Endothelial cell of umbilical vein (primary cell): Measurements from ENCODE around the gene SRSF6. TPM values are rescaled to one million over a fixed set of nuclear protein-coding genes. Genes with fewer than 3 reads are reported as not detected.

ENCODE experiments used
- BruUV-seq: library from RNA; stranded (reverse); fragments of 400-500 nt; replicated peaks from 2 replicates; lab custom pipeline; 2021; lab: Mats Ljungman, UMichigan
- CTCF ChIA-PET: fragments of 300-600, 350-600 bp; sonication (Branson Sonifier 250); formaldehyde crosslinking; loops from one replicate; lab custom pipeline; 2021; ENCODE audit warnings: antibody characterized with exemption, inconsistent platforms; lab: Charles Lee
- POLR2A ChIA-PET: fragments of 300-600, 350-600 bp; sonication (Branson Sonifier 250); formaldehyde crosslinking; loops from one replicate; lab custom pipeline; 2021; ENCODE audit warnings: antibody characterized with exemption, inconsistent platforms; lab: Charles Lee
- DNase-seq: peaks from one replicate; pipeline ENCODE4 v3.0.0-alpha.2; 2011; ENCODE audit warnings: low read depth, low spot score
- FAIRE-seq: peaks from 2 replicates; lab custom pipeline; 2011; peaks lifted over from hg19 to GRCh38; lab: Jason Lieb, UNC
- H2AFZ ChIP-seq: 2 replicates; pipeline ENCODE4 v1.6.0; 2012; ENCODE audit warnings: low read depth, low read length, control low read depth, inconsistent platforms
- H3K27ac ChIP-seq: 2 replicates; pipeline ENCODE4 v1.5.1; 2011; ENCODE audit warnings: low read depth, mild to moderate bottlenecking, control low read depth, low read length, moderate library complexity; ENCODE audit not compliant: insufficient read depth
- H3K27me3 ChIP-seq, 2 experiments: 2 replicates each; pipeline versions ENCODE4 v1.6.0 to v1.6.1; 2011; ENCODE audit warnings: low read length in 2 of 2, mixed read lengths in 1 of 2; ENCODE audit not compliant: control insufficient read depth in 2 of 2, insufficient read depth in 2 of 2
- H3K36me3 ChIP-seq, 2 experiments: 2 replicates in 1 of 2; 3 replicates in 1 of 2; pipeline ENCODE4 v1.5.1; 2011; ENCODE audit warnings: low read length in 2 of 2, mild to moderate bottlenecking in 1 of 2, moderate library complexity in 1 of 2; ENCODE audit not compliant: control insufficient read depth in 2 of 2, insufficient read depth in 2 of 2; ENCODE audit errors: extremely low read depth in 1 of 2
- H3K4me1 ChIP-seq: 3 replicates; pipeline ENCODE4 v1.5.1; 2011; ENCODE audit warnings: mild to moderate bottlenecking, low read length; ENCODE audit not compliant: control insufficient read depth, insufficient read depth; ENCODE audit errors: extremely low read depth
- H3K4me2 ChIP-seq: 2 replicates; pipeline ENCODE4 v1.6.1; 2011; ENCODE audit warnings: low read length, control low read depth, mixed read lengths; ENCODE audit not compliant: insufficient read depth
- H3K4me3 ChIP-seq, 3 experiments: fragments of 200-600 bp in 1 of 3; sonication (generic), shearing (Covaris generic) in 1 of 3; replicated peaks in 1 of 3; 2 replicates each; pipeline ENCODE4 v1.5.1; 2011 to 2016; ENCODE audit warnings: control low read depth in 3 of 3, low read length in 3 of 3, mild to moderate bottlenecking in 2 of 3, inconsistent platforms in 1 of 3, low read depth in 1 of 3, moderate library complexity in 1 of 3; ENCODE audit not compliant: insufficient read depth in 1 of 3
- H3K79me2 ChIP-seq: 2 replicates; pipeline ENCODE4 v1.6.0; 2012; ENCODE audit warnings: low read length, inconsistent platforms; ENCODE audit not compliant: control insufficient read depth, insufficient read depth
- H3K9ac ChIP-seq: replicated peaks from 2 replicates; pipeline ENCODE3; 2011; ENCODE audit warnings: low read length, control low read depth; ENCODE audit not compliant: insufficient read depth; ENCODE audit errors: extremely low read depth
- H3K9me1 ChIP-seq: replicated peaks from 3 replicates; pipeline ENCODE4 v1.6.0; 2011; ENCODE audit warnings: mild to moderate bottlenecking, low read length; ENCODE audit not compliant: control insufficient read depth, insufficient read depth; ENCODE audit errors: extremely low read depth
- H3K9me3 ChIP-seq: replicated peaks from 2 replicates; pipeline ENCODE4 v1.5.1; 2012; ENCODE audit warnings: low read length, inconsistent platforms; ENCODE audit not compliant: control insufficient read depth, insufficient read depth
- H4K20me1 ChIP-seq: replicated peaks from 2 replicates; pipeline ENCODE3; 2011; ENCODE audit warnings: mild to moderate bottlenecking, low read length; ENCODE audit not compliant: control insufficient read depth, insufficient read depth; ENCODE audit errors: extremely low read depth
- EZH2 ChIP-seq: IDR thresholded peaks from 2 replicates; pipeline ENCODE4 v1.6.1; 2012; ENCODE audit warnings: borderline replicate concordance, low read depth, mild to moderate bottlenecking, moderate library complexity, low read length, inconsistent platforms; ENCODE audit not compliant: severe bottlenecking
- FOS ChIP-seq: IDR thresholded peaks from 2 replicates; pipeline ENCODE4 v1.6.1; 2011; ENCODE audit warnings: mild to moderate bottlenecking, low read length, moderate library complexity, borderline replicate concordance; ENCODE audit not compliant: insufficient read depth
- GATA2 ChIP-seq: IDR thresholded peaks from 2 replicates; pipeline ENCODE4 v1.7.0; 2011; ENCODE audit warnings: low read depth, mild to moderate bottlenecking, moderate library complexity, mixed read lengths, low read length; ENCODE audit not compliant: insufficient read length, insufficient read depth
- JUN ChIP-seq: IDR thresholded peaks from 2 replicates; pipeline ENCODE4 v1.6.1; 2011; ENCODE audit warnings: borderline replicate concordance, low read depth; ENCODE audit not compliant: insufficient read length, insufficient read depth
- MAX ChIP-seq: IDR thresholded peaks from 2 replicates; pipeline ENCODE4 v1.6.1; 2011; ENCODE audit not compliant: insufficient read depth, insufficient read length
- MYC ChIP-seq: IDR thresholded peaks from one replicate; pipeline ENCODE4 v1.6.1; 2011; ENCODE audit warnings: mild to moderate bottlenecking, low read depth, low read length
- POLR2A ChIP-seq: IDR thresholded peaks from 2 replicates; pipeline ENCODE4 v1.6.1; 2012; ENCODE audit warnings: low read depth, mild to moderate bottlenecking, control low read depth, low read length
- POLR2AphosphoS5 ChIP-seq: IDR thresholded peaks from 2 replicates; pipeline ENCODE4 v1.6.1; 2012; ENCODE audit warnings: low read depth, mild to moderate bottlenecking, control low read depth, low read length, moderate library complexity; ENCODE audit not compliant: insufficient read depth
- dilution Hi-C: fragments of 300-500 bp; cut with MboI; formaldehyde crosslinking; loops from one replicate; pipeline ENCODE4 v1.15.0; 2019; ENCODE audit warnings: low sequenced_read_pairs; ENCODE audit not compliant: extremely low pct_ligation_motif_present
- intact Hi-C: fragments of 100-400 bp; cut with micrococcal nuclease; formaldehyde crosslinking; loops from one replicate; pipeline ENCODE4 v1.10.0; 2022
- polyA plus RNA-seq, 4 experiments: library from polyadenylated mRNA; depleted of rRNA in 3 of 4; stranded (reverse) in 3 of 4; unstranded in 1 of 4; fragments of >200 nt; gene quantifications; 2 replicates each; pipeline versions ENCODE4 v1.2.1 to v1.2.3, GENCODE V29; 2011 to 2012; ENCODE audit warnings: missing spikeins in 1 of 4
- total RNA-seq: library from RNA; stranded (reverse); gene quantifications from 2 replicates; pipeline ENCODE4 v1.2.3, GENCODE V29; 2021
- TF ChIP-seq, protein P1 (sequence below), 2 donors: IDR thresholded peaks; 1 replicate in 1 of 2; 2 replicates in 1 of 2; pipeline ENCODE4 v1.5.1; 2011; ENCODE audit warnings: low read length in 2 of 2, mild to moderate bottlenecking in 2 of 2, moderate library complexity in 2 of 2, control low read depth in 1 of 2, inconsistent platforms in 1 of 2, low read depth in 1 of 2; ENCODE audit not compliant: insufficient read depth in 1 of 2; ENCODE audit errors: extremely low read depth in 1 of 2

Gene SRSF6
- total and polyA plus RNA-seq, 2 donors (not counting 3 experiments of a cell fraction or from before 2014, with no cell fraction given): 61.9 to 157 TPM

- H3K4me2 ChIP-seq: no peak overlapping the region
- H2AFZ ChIP-seq: no peak overlapping the region
- dilution Hi-C loops: no loop called here
- no peaks in the 10 kb centered on the region for H3K27me3 ChIP-seq
- H3K9ac ChIP-seq: no peak overlapping the region
- no peak overlapping the region for H3K27ac ChIP-seq
- no peak overlapping the region for H3K4me3 ChIP-seq
- no peaks in the 10 kb centered on the region for H3K9me3 ChIP-seq
- ChIA-PET CTCF (no interaction called here), POLR2A (no interaction called here)
- no peaks in the 10 kb centered on the region for H3K9me1 ChIP-seq
- no peaks in the 10 kb centered on the region for H3K79me2 ChIP-seq
- intact Hi-C loops: no loop called here
- no peak for FAIRE-seq
- BruUV-seq: no TSS peak
- no peak for TF ChIP-seq POLR2A
- TF ChIP-seq EZH2: no peak
- TF ChIP-seq MYC: no peak
- TF ChIP-seq POLR2AphosphoS5: no peak
- no peak for TF ChIP-seq GATA2
- TF ChIP-seq JUN: no peak
- TF ChIP-seq MAX: no peak
- TF ChIP-seq, protein P1, sequence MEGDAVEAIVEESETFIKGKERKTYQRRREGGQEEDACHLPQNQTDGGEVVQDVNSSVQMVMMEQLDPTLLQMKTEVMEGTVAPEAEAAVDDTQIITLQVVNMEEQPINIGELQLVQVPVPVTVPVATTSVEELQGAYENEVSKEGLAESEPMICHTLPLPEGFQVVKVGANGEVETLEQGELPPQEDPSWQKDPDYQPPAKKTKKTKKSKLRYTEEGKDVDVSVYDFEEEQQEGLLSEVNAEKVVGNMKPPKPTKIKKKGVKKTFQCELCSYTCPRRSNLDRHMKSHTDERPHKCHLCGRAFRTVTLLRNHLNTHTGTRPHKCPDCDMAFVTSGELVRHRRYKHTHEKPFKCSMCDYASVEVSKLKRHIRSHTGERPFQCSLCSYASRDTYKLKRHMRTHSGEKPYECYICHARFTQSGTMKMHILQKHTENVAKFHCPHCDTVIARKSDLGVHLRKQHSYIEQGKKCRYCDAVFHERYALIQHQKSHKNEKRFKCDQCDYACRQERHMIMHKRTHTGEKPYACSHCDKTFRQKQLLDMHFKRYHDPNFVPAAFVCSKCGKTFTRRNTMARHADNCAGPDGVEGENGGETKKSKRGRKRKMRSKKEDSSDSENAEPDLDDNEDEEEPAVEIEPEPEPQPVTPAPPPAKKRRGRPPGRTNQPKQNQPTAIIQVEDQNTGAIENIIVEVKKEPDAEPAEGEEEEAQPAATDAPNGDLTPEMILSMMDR (IDR thresholded peaks at IDR 0.05; ENCODE audit: extremely low read depth in 1 of 2, insufficient read depth in 1 of 2, low read depth in 1 of 2, low read length in 2 of 2): no peak
- TF ChIP-seq FOS: no peak
- H4K20me1 ChIP-seq: no peaks in the 10 kb centered on the region
- H3K4me1 ChIP-seq: no peaks in the 10 kb centered on the region
- no peaks in the 10 kb centered on the region for H3K36me3 ChIP-seq
- DNase-seq: no peak
Measured at GRCh38 chr20:43415661-43416430, 41.9 kb upstream of the SRSF6 start.
